Kidney (tissue), 14 donors: ENCODE results near the gene TMEM151A. TPM values are rescaled to one million over a fixed set of nuclear protein-coding genes. Genes with fewer than 3 reads are reported as not detected.
A peak's percentile ranks its signal among the peaks of the same experiment; 100 is the strongest.

Experiments used
- DNase-seq, 5 donors: peaks; one replicate each; pipeline ENCODE4 v3.0.0-alpha.2; 2013 to 2020
- FAIRE-seq: peaks from 2 replicates; lab custom pipeline; 2012; peaks lifted over from hg19 to GRCh38; lab: Jason Lieb, UNC
- H3K27ac ChIP-seq, 2 donors: one replicate each; pipeline ENCODE4 v1.7.0; 2013; ENCODE audit warnings: low read depth in 2 of 2, low read length in 2 of 2, inconsistent platforms in 1 of 2
- H3K27me3 ChIP-seq: one replicate; pipeline ENCODE4 v1.7.1; 2013; ENCODE audit warnings: low read length, inconsistent platforms; ENCODE audit not compliant: control insufficient read depth, insufficient read depth
- H3K36me3 ChIP-seq, 3 donors: one replicate each; pipeline versions ENCODE4 v1.7.0 to v1.7.1; 2013; ENCODE audit warnings: low read length in 3 of 3, control low read depth in 1 of 3, inconsistent platforms in 1 of 3; ENCODE audit not compliant: insufficient read depth in 3 of 3, control insufficient read depth in 2 of 3
- H3K4me1 ChIP-seq, 3 donors: one replicate each; pipeline versions ENCODE4 v1.7.0 to v1.7.1; 2013; ENCODE audit warnings: low read length in 3 of 3, inconsistent platforms in 1 of 3, low read depth in 1 of 3; ENCODE audit not compliant: control insufficient read depth in 2 of 3, insufficient read depth in 2 of 3
- H3K4me3 ChIP-seq, 3 donors: one replicate each; pipeline versions ENCODE4 v1.7.0 to v1.8.1; 2013; ENCODE audit warnings: low read length in 3 of 3, control low read depth in 1 of 3, inconsistent platforms in 1 of 3
- H3K9ac ChIP-seq, 3 donors: one replicate each; pipeline versions ENCODE4 v1.7.0 to v1.7.1; 2013; ENCODE audit warnings: low read length in 3 of 3, control low read depth in 1 of 3, inconsistent platforms in 1 of 3
- H3K9me3 ChIP-seq, 3 donors: one replicate each; pipeline versions ENCODE4 v1.7.0 to v1.7.1; 2013; ENCODE audit warnings: low read length in 3 of 3, control low read depth in 1 of 3, inconsistent platforms in 1 of 3; ENCODE audit not compliant: control insufficient read depth in 2 of 3, insufficient read depth in 1 of 3
- CTCF ChIP-seq: IDR thresholded peaks from 3 replicates; pipeline ENCODE4 v1.5.1; 2012; ENCODE audit warnings: mild to moderate bottlenecking, moderate library complexity, borderline replicate concordance; ENCODE audit not compliant: insufficient read depth; ENCODE audit errors: extremely low read depth
- intact Hi-C: fragments of 100-400 bp; cut with DNase I; formaldehyde crosslinking; loops from one replicate; pipeline ENCODE4 v1.11.1; 2022
- polyA plus RNA-seq: library from polyadenylated mRNA; stranded (reverse); fragments of 350-450 nt; fragmentation: Illumina TruSeq; extraction: RNeasy Lipid Tissue Mini Kit (QIAGEN cat#74804); gene quantifications from one replicate; pipeline ENCODE4 v1.2.3, GENCODE V29; 2014; ENCODE audit warnings: low read depth, low replicate concordance; ENCODE audit not compliant: insufficient read depth
- total RNA-seq: library from RNA; stranded (reverse); fragmentation: NEBNext Ultra II Directional; extraction: Animal tissue kit (Norgen Biotek cat#: 25700); gene quantifications from one replicate; pipeline ENCODE4 v1.2.1, GENCODE V29; 2021
- donor health status: control.
- donor health status: control.
- donor health status: control.
- donor health status: control.
- donor health status: control.
- donor health status: DM: yes; HTN: yes; CAD: no.
- donor health status: Normal renal cell carcinoma (clear cell type).

The TMEM151A gene
- total and polyA plus RNA-seq, 2 donors from 2014 or later: 0.19 TPM; not detected in 1

DNA sequence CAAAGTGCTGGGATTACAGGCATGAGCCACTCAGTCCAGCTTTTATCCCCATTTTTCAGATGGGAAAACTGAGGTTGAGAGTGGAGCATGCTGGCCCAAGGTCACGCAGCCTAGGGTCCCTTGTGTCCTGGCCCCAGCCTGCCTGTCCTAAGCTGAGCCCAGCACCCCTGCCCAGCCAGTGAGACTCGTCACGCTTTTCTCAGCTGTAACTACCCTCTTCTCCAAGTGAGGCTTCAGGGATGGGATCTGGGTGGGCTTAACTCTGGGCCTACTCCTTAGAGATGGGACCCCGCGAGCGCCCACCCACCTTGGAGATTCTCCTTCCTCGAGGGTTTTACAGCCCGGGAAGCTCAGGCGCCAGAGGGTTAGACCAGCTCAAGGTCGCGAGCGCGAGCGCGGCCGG, 390 bp upstream of the TMEM151A start:
- Histone ChIP-seq H3K9me3 (no peaks in the 10 kb centered on the region), H3K4me3 (no peak overlapping the region), H3K36me3 (peaks cover 0 to 4% (median 0%) of the 10 kb centered on the region in 3 donors), H3K4me1 (peaks cover 0 to 17% (median 13%) of the 10 kb centered on the region in 3 donors), H3K9ac (no peak overlapping the region), H3K27me3 (peaks cover 16% of the 10 kb centered on the region), H3K27ac (no peak overlapping the region)
- intact Hi-C loops: no loop called here
- FAIRE-seq (no peak), DNase-seq (peak in 1 of 5 donors; percentile 78)
- TF ChIP-seq CTCF: no peak

GRCh38 chr11:66292543-66293332, 1.0 kb downstream of the TMEM151A start:
- Histone ChIP-seq H3K27ac (no peak overlapping the region), H3K27me3 (peaks cover 16% of the 10 kb centered on the region), H3K4me3 (no peak overlapping the region), H3K9ac (no peak overlapping the region), H3K4me1 (peaks cover 0 to 12% (median 10%) of the 10 kb centered on the region in 3 donors), H3K36me3 (no peaks in the 10 kb centered on the region), H3K9me3 (no peaks in the 10 kb centered on the region)
- FAIRE-seq (no peak), DNase-seq (peak in 1 of 5 donors; percentile 77)
- intact Hi-C loops: no loop called here
- TF ChIP-seq CTCF: no peak

GRCh38 chr11:66293352-66293751, 1.7 kb downstream of the TMEM151A start:
- Histone ChIP-seq H3K36me3 (no peaks in the 10 kb centered on the region), H3K27ac (no peak overlapping the region), H3K9ac (no peak overlapping the region), H3K4me3 (no peak overlapping the region), H3K27me3 (peaks cover 16% of the 10 kb centered on the region), H3K9me3 (no peaks in the 10 kb centered on the region), H3K4me1 (peaks cover 0 to 6% (median 5%) of the 10 kb centered on the region in 3 donors)
- no peak for TF ChIP-seq CTCF
- DNase-seq: no peak
- intact Hi-C loops: no loop called here
- no peak for FAIRE-seq
